NCI-H2107 treated with DMSO at 0.1 percent for 48 hours (cell line): ENCODE measurements around the gene CDCA8.

ENCODE experiments used
- DNase-seq: peaks from one replicate; lab custom pipeline; 2025; ENCODE audit not compliant: unreplicated experiment; lab: John Stamatoyannopoulos, UW

CDCA8 gene

DNA sequence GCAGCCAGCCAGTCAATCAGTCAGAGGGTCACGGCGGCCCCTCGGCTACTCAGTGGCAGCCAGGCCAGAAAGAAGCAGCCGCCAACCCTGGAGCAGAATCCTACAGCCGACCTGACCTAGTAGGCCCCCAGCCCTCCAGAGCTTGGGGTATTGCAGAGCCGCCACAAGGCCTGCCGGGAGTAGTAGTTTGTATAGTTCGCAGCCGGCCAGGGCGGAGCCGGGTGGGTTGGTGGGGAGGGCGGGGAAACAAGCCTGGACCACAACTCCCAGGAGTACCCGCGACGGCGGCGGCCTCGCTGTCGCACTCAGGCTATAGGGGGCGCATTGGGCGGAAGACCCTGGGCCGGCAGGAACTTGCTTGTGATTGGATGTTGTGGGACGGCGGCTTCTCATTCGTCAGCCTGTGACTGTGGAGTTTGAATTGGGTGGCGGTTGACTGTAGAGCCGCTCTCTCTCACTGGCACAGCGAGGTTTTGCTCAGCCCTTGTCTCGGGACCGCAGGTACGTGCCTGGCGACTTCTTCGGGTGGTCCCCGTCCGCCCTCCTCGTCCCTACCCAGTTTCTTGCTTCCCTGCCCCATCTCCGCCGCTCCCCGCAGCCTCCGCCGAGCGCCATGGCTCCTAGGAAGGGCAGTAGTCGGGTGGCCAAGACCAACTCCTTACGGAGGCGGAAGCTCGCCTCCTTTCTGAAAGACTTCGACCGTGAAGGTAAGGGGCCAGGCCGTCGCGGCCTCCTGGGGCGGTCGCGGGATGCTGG lies at the start of gene CDCA8:
TSS of gene CDCA8 (plus strand) at position 439 of the 756 bp plus-strand sequence. CDS start at position 614, 175 bp downstream.
- peak; percentile 87 for DNase-seq

DNA sequence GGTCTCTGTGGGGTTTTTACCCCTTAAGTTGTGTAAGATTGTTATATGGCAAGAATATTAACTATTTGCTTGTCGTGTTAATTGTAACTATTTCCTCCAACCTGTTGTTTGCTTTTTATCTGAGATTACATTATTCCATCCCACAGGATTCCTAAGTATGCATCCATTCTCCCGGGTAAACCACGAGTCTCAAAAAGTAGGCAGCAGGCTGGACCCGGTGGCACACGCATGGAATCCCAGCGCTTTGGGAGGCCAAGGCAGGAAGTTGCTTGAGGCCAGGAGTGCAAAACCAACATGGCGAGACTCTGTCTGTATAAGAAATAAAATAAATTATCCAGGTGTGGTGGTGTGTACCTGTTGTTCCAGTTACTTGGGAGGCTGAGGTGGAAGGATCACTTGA lies 45.0 kb upstream of the CDCA8 start:
- no peak for DNase-seq

DNA sequence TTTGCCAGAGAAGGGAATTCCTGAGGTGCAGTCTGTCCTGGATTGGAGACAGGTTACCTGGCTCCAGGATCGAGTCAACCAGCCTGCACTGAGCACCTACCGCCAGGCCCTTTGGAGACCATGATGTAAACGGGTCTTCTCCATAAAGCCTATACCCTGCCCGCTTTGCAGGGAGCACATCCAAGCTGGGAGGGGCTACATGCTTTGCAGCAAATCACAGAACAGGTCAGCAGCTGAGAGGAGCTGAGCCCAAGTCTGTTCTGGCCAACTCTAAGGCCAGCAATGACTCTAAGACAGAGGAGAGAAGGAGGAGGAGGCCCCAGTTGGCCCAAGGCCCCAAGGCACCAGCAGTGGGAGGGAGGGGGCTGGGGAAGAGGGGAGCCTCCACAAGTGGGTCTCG lies 42.1 kb upstream of the CDCA8 start:
- DNase-seq: no peak

DNA sequence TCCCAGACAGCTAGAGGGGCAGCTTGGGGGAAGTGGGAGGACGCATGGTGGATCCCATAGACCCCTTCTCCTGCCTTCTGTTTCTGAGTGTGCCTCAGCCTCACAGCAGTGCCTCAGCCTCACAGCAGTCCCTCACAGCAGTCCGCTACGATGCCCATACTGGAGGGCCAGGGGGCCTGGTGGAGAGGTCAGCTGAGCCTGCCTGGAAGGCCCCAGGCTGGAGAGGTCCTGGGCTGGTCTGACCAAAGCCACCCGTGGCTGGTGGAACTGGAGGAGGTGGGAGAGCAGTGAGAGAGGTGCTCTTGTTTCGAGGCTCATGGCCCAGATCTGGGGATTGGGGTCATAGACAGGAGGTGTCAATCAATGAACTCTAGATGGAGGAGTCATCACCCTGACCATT lies 41.6 kb upstream of the CDCA8 start:
- DNase-seq: no peak

DNA sequence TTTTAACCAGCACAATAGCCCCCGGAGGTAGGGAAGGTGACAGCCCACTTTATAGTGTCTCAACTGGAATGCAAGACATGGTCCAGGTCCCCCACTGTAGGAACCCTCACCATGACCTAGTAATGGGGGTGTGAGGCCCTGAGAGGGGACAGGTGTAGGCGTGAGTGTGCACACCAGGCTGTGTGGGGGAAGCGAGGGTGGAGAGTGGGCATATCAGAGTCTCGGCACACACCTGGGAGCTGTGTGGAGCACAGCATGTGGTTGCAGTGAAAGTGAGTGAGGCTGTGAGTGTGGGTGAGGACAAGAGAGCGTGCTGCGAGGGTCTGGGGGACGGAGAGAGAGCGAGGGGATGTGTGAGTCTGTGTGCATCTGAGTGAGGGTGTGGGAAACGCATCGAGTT lies 40.5 kb upstream of the CDCA8 start:
- DNase-seq: no peak

DNA sequence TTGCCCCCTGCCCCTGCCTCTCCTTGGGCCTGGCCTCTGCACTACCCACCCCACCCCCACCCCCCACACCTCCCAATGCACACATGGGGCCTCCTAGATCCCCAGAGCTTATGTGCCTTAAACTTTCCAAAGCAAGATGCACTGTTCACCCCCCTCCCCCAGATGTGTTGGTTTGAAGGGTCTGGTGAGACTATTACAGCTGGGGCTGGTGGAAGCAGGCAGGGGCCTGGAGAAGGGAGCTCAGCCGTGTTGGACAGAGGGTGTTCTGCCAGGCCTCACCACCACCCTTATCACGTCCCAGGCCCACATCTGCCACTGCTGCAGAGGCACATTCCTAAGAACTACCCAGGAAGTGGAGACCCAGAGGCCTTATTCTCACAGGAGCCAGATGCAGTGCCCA lies 39.3 kb upstream of the CDCA8 start:
- DNase-seq: no peak

DNA sequence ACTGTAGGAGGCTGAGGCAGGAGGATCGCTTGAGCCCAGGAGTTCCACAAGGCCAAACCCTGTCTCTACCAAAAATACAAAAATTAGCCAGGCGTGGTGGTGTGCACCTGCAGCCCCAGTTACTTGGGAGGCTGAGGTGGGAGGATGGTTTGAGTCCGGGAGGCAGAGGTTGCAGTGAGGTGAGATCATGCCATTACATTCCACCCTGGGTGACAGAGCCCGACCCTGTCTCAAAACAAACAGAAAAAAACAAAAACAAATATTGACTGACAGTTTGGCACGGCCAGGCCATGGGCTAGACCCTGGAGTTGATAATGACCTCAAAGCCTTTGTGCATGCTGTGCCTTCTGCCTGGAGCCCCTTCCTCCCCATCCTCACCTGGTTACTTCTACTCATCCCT lies 38.4 kb upstream of the CDCA8 start:
- no peak for DNase-seq

DNA sequence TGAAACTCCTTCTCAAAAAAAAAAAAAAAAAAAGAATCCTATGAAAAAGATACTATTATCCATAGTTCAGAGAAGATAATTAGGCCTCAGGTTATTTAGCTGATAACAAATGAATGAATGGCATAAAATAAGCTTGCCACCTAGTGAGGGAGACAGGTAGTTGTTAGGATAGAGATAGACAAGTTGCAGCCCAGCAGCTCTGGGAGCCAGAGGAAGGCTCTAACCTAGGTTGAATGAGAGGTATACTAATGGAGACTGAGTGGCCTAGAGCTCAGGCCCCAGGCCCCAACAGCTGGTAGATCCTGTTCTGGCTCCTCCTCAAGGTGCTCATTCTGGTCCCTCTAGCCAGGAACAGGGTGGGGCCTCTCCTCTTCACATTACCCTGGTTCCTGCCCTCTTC lies 37.0 kb upstream of the CDCA8 start:
- DNase-seq: peak; percentile 5

DNA sequence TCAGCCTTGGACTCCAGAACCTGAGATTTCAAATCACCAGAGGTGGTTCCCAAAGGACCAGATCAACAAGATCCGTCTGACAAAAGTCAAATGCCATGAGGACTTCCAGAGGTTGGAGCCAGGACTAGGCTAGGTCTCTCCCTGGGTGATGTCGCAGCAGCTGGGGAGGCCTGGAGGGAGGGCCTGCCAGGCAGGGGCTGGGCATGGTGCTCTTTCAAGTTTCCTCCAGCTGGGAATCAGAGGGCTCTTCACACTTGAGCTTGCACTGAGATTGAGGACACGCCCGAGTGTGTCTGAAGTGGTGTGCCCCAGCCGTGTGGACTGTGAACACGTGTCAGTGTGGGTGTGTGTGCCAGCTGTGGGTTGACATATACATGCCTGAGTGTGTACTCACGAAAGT lies 36.3 kb upstream of the CDCA8 start:
- no peak for DNase-seq

DNA sequence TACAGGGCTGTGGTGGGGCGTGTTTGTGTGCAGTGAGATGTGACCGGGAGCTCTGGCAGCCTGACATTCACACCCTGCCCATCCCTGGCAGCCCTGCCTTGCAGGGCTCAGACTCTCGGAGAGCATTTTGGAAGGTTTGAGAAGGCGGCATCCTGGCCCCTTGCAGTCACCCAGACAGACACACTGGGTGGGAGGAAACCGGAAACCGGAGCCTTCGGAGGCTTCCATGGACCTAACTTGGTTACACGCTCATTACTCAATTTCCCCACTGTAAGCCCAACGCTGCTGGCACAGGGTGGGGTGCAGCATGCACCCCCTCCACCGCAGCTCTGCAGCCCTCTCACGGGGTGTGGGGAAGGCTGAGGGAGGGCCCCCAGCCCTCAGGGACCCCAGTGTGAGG lies 35.4 kb upstream of the CDCA8 start:
- DNase-seq: no peak

DNA sequence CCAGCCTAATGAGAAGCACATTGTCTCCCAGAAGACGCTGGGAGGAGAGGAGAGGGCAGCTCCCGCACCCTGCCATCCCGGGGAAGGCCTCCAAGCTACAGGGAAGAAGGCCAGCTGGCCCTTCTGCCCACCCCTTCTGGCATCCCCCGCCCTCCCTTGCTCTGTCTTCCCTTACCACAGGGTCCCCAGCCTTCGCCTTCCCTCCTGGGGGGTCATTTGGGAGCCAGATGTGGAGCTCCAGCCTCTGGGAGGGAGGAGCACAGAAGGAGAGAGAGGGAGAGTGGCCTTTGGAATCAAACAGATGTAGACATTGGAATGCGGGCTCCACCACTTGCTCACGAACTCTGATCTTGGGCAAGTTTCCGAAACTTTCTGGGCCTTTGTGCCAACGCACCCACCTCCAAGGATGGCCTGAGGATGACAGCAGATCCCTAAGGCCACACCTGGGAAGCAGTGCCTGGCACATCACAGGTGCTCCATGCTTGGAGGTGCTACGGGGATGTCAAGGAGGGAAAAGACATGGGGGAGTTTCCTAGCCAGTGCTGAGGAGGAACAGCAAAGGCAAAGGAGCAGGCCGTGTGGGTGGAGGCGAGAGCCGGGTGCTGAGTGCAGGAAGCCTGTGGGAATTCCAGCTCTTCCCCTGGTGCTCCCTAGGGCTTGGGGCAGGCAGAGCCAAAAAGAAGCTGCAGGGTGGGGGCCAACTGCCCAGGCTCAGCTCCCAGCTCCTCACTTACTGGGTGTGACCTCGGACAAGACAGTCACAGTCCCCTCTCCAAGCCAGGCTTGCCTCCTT lies 34.5 kb upstream of the CDCA8 start:
- DNase-seq: no peak

DNA sequence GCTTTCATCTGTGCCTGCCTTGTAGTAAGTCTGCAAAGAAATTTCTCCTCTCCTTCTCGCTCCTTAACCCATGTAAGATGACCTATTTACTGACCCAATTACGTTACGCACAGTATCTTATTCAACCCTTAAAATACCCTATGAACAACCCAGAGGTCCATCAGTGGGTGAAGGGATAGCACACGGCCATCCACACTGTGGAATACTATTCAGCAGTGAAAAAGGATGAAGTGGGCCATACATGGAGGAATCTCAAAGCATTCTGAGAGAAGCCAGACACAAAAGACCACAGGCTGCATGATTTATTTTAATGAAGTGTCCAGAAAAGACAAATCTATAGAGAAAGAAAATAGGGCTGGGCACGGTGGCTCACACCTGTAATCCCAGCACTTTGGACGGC lies 33.8 kb upstream of the CDCA8 start:
- DNase-seq: no peak

DNA sequence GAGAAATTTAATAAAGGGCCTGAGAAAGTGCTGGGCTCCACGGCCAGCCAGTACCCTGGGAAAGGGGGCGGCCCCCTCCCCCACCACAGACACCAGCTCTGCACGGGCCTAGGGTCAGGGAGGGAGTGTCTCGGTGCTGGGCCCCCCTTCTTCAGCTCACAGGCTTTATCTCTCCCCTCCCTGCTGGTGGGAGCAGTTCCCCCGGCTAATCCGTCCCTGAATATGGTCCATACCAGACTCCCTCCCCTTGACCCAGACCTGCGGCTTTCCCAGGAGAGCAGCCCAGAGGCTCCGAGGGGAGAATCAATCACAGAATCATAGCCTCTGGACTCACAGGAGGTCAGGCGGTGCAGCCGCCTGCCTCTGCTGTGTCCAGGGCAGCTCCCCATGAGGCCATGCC lies 31.7 kb upstream of the CDCA8 start:
- no peak for DNase-seq

DNA sequence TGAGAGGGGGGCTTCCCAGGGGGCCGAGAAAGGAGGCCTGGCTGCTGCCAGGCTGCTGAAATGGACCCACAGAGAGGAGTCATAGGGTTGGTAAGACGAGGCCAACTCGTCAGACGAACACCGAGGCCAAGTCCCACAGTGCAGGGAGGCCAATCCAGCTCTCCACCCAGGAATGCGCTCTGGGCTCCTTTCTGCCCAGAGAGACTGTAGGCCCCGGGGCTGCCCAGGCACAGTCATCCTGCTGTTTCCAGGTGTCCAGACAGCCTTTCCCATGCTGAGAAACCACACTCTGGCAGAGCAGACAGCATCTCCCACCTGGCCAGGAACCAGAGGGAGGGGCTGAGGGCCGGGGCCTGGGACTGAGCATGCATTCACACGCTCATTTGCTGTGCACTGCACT lies 30.9 kb upstream of the CDCA8 start:
- DNase-seq: no peak

DNA sequence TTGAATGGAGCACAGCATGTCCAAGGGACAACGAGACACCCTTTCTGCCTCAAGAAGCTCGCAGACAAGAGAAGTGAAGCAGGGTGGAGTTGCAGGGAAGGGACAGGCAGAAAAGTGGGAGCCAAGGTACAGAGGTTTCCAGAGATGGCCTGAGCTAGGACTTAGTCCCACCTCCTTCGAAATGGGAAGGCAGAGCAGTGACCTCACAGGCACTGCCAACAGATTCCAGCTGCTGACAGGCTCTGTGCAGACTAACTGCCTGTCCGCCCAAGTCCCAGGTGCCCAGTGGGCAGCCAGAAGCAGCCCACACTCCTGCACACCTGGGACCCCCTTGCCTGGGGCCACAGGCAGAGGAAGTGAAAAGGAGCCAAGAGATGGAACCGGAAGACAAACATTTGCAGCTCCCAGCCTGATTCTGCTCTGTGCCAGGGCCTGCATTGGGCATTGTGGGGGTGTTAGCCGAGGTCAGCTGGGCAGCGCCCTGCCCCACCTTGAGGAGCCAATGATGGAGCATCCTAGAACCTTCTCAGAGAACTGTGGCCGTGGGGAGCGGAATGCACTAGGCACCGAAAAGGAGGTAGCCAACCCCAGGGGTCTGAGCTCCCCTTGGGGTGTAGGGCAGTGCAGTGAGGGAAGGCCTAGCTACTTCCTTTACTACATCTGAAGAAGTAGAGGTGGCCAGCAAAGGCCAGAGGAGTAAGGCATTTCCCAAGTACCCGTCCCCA lies 30.1 kb upstream of the CDCA8 start:
- DNase-seq: no peak

DNA sequence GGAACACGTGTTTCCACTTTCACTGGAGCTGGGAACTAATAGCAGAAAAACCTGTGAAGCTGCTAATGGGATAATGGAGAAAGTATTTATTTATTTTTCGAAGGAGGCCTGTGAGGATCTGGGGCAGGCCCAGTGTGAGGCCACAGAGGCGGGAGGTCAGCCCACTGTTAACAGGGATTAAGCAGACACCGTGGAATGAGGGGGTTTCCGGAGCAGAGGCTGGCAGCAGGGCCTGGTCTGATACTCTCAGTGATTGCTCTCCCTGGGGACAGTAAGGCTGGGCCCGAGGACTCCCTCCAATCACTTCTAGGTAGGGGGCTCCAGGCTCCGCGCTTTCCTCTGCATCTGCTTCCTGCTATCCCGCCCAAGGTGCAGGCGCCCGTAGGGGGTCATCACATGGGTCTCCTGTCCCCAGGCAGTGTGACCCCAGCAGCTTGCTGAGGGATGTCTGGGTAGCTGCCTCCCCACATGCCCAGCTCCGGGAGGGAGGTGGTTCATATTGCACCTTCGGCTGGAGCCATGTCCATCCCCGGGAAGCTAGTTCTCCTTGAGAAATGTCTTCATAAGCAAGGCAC lies 28.8 kb upstream of the CDCA8 start:
- no peak for DNase-seq

DNA sequence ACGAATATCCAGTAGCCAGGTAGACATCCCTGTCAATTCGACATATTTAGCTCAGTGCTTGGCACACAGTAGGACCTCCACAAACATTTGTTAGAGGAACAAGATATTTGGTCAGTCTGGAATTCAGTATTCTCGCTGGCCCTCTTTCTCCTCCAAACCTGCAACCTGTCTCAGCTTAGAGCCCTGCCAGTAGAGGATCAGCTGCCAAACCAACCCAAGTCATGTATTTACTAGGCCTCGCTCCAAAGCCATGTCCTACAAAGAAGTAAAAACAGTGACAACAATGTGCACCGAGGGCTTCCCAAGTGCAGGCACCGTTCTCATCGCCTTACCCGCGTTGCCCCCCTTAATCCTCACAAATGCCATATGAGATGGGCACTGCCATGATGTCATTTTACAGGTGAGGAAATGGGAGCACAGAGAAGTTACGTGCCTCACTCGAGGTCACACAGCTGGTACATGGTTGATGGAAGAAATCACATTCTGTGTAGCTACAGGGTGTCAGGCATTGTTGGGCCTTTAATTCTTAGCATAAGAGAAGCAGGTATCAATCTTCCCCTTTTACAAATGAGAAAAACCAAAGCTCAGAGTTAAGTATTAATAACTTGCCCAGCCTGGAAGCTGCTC lies 26.0 kb upstream of the CDCA8 start:
- DNase-seq: no peak

DNA sequence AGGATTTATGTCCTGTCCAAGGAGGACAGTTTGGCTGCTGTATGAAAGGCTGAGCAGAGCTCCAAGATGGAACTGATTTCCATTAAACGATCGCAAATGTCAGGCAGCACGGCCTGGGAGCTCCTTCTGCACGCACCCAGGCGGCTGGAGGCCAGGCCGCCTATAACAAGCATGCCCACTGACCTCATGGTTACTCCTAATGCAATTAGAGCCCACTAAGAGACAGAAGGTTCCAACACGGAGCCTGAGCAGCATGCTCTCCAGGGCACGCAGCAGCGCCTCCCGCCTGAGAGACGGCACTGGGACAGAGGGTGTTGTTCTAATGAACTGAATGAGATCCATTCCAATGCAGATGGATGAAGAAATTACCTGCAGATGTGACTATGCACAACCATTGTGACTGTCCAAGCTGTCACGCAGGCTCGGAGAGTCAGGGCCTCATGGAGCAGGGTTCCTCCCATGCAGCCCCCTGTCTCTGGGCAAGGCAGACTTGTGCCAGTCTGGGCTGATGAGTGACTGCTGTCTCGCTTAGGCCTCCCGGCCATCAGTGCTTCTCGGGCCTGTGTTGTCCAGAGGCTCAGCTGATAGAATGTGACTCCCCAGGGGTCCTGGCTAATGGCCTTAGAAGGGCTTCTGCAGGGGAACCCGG lies 25.2 kb upstream of the CDCA8 start:
- DNase-seq: no peak

DNA sequence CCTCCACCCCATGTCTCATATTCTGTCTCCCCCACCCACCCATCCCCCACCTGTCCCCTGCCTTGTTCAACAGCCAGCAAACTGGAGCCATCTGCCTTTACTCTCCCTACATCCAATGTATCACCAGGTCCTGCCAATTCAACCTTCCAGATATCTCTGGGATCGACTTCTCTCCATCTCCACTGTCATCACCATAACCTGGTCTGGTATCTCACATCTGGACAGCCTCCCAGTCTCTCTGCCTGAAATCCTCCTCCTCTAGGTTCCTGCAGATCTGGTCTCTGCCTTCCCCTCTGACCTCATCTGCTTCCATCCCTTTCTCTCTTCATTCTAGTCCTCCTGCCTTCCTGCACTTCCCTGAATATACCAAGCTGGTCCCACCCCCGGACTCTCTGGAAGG lies 22.2 kb upstream of the CDCA8 start:
- no peak for DNase-seq

DNA sequence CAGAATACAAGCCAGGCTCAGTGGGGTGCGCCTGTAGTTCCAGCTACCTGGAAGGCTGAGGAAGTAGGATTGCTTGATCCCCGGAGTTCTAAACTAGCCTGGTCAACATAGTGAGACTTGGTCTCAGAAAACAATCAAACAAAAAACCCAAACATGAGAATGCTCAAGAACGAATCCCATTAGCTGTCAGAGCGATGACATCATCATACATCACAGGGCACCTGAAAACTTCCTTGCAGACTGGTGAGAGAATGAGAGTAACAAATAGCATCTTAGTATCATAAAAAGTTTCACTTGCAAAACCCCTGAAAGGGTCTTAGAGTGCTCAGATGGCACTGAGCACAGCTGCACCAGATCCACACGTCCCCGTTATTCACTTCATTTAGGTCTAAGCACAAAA lies 21.1 kb upstream of the CDCA8 start:
- no peak for DNase-seq
